T-helper 1 cell treated with Interleukin-12 subunit alpha and Interleukin-12 subunit beta and Interleukin-4 antibody, amounts not matched to agents 30 μg/mL and 1 μg/mL, for 36 hours (primary cell): Measurements from ENCODE around the gene ZDHHC8.

ENCODE experiments used
- H3K27ac Mint-ChIP-seq: one replicate; pipeline ENCODE4 v1.8.0; 2021; ENCODE audit warnings: mild to moderate bottlenecking, mixed read lengths
- H3K27me3 Mint-ChIP-seq: one replicate; pipeline ENCODE4 v1.8.0; 2021; ENCODE audit warnings: low read depth, mixed read lengths
- H3K36me3 Mint-ChIP-seq: one replicate; pipeline ENCODE4 v1.8.0; 2021; ENCODE audit warnings: low read depth, mixed read lengths
- H3K4me1 Mint-ChIP-seq: one replicate; pipeline ENCODE4 v1.8.0; 2021; ENCODE audit warnings: low read depth, mixed read lengths
- H3K4me3 Mint-ChIP-seq: one replicate; pipeline ENCODE4 v1.8.0; 2021; ENCODE audit warnings: mild to moderate bottlenecking, moderate library complexity, mixed read lengths
- H3K9me3 Mint-ChIP-seq: one replicate; pipeline ENCODE4 v1.8.0; 2021; ENCODE audit warnings: mixed read lengths

ZDHHC8 gene

GRCh38 chr22:20183823-20184222 lies 52.2 kb downstream of the ZDHHC8 start:
- no peaks in the 10 kb centered on the region for H3K27me3 Mint-ChIP-seq
- no peak overlapping the region for H3K4me3 Mint-ChIP-seq
- no peaks in the 10 kb centered on the region for H3K4me1 Mint-ChIP-seq
- H3K36me3 Mint-ChIP-seq: no peaks in the 10 kb centered on the region
- no peak overlapping the region for H3K27ac Mint-ChIP-seq
- H3K9me3 Mint-ChIP-seq: no peaks in the 10 kb centered on the region

GRCh38 chr22:20184501-20185165 lies 53.0 kb downstream of the ZDHHC8 start:
- H3K36me3 Mint-ChIP-seq: no peaks in the 10 kb centered on the region
- H3K4me3 Mint-ChIP-seq: no peak overlapping the region
- no peaks in the 10 kb centered on the region for H3K9me3 Mint-ChIP-seq
- no peaks in the 10 kb centered on the region for H3K4me1 Mint-ChIP-seq
- no peak overlapping the region for H3K27ac Mint-ChIP-seq
- H3K27me3 Mint-ChIP-seq: no peaks in the 10 kb centered on the region

GRCh38 chr22:20185750-20186149 lies 54.1 kb downstream of the ZDHHC8 start:
- H3K4me3 Mint-ChIP-seq: no peak overlapping the region
- no peaks in the 10 kb centered on the region for H3K36me3 Mint-ChIP-seq
- H3K9me3 Mint-ChIP-seq: no peaks in the 10 kb centered on the region
- no peaks in the 10 kb centered on the region for H3K27me3 Mint-ChIP-seq
- no peaks in the 10 kb centered on the region for H3K4me1 Mint-ChIP-seq
- H3K27ac Mint-ChIP-seq: no peak overlapping the region

DNA sequence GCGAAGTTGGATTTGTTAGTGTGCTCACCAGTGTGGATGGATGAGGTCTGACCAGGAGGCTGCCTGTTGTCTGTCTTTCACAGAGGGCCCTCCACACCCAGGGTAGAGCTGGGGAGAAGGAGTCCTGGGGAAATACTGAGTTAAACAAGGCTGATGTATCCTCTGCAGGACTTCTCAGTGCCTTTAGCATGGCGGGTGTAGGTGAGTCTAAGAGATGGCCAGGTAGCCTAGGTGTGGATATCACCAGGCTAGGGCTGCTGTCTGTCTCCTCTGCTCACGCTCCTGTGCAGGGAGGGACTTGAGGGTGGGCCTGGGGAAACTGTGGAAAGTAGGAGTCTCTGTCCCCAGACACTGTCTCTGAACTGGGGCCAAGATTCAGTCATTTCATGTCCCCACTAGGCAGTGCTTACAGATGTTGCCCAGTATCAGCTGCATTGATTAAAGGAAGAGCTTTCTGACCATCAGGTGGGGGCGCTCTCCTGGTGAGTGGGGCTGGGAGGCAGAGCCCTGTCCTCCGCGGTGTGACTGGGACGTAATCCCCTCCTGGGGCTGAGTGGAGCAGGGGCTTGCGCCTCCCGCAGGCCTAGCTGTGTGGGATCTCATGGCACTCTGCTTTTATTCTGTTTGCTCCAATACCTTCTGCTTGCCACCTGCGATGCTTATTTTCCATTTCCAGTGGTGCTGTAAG lies 54.7 kb downstream of the ZDHHC8 start:
- Mint-ChIP-seq H3K27ac (no peak overlapping the region), H3K4me3 (no peak overlapping the region), H3K9me3 (no peaks in the 10 kb centered on the region), H3K4me1 (no peaks in the 10 kb centered on the region), H3K27me3 (no peaks in the 10 kb centered on the region), H3K36me3 (no peaks in the 10 kb centered on the region)

DNA sequence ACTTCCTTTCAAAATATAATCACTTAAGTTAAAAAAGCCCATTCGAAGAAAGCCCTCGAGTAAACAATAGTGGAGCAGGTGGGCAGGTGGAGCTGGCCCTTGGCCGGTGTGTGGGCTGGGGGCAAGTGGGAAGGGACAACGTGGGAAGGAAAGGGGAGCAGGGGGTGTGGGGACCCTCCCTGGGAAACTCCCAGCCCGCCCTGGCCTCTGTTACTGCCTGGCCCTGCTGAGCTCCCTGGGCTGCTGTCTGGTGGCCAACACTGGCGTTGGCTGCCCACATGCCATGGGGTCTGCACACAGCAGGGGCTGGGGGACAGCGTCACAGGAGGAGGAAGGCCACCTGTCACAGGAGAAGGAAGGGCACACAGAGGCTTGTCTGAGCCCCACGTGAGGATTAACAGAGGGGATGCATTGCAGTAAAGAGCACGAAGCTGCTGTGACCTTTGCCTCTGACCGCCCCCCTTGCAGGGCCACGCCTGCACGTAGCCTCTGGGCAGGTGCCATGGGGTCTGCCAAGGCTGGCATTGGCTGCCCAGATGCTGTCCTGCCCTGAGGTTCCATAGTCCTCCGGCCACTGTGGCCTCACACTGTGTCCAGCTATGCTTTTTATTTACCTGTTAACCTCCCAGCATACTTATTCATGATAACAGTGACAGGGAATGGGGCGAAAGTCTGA lies 55.4 kb downstream of the ZDHHC8 start:
- H3K4me3 Mint-ChIP-seq: no peak overlapping the region
- no peaks in the 10 kb centered on the region for H3K9me3 Mint-ChIP-seq
- no peaks in the 10 kb centered on the region for H3K27me3 Mint-ChIP-seq
- no peaks in the 10 kb centered on the region for H3K36me3 Mint-ChIP-seq
- H3K27ac Mint-ChIP-seq: no peak overlapping the region
- no peaks in the 10 kb centered on the region for H3K4me1 Mint-ChIP-seq

DNA sequence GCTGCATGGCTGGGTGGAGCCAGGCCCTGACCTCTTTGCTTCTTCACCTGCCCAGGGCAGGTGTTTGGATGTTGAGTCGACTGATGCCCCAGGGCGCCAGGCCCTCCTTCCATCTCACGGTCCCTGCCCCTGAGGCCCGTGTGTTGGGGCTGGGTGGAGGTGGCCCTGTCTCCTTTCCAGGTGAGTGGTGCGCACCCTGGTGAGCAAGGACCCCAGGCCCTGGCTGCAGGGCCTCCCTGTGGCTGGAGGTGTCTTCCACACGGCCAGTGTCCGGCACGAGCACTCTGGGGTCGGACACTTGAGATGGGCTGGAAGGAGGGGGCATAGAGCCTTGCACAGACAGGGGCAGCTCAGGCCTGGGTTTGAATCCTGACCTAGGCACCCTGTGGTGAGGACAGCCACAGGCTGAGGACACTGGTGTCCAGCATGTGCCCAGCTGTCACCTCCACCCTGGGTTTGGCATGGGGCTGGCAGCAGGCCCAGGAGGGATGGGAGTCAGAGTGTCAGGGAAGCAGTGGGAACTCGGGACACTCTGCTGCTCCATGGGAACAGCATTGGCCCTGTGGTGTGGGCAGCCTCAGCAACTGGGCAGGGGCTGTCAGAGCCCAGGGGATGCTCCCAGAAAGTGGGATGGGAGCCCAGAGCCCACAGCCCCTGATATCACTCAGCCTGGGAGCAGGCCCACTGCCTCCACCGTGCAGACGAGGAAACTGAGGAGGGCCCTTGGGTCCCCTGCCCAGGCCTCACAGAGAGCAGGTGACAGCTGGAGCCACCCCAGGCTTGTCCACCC lies 56.4 kb downstream of the ZDHHC8 start:
- Mint-ChIP-seq H3K27ac (no peak overlapping the region), H3K4me1 (no peaks in the 10 kb centered on the region), H3K4me3 (no peak overlapping the region), H3K27me3 (no peaks in the 10 kb centered on the region), H3K36me3 (no peaks in the 10 kb centered on the region), H3K9me3 (no peaks in the 10 kb centered on the region)

DNA sequence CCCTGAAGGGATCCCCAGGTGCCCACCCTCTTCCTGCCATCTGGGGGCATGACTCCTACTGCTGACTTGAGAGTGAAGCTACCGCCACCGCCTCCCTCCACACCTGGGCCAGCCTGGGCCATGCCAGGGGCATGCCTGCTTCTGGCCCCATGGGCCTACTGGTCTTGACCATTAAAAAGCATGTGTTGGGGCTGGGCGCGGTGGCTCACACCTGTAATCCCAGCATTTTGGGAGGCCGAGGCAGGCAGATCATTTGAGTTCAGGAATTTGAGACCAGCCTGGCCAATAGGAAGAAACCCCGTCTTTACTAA lies 56.9 kb downstream of the ZDHHC8 start:
- H3K36me3 Mint-ChIP-seq: no peaks in the 10 kb centered on the region
- H3K9me3 Mint-ChIP-seq: no peaks in the 10 kb centered on the region
- H3K4me1 Mint-ChIP-seq: no peaks in the 10 kb centered on the region
- H3K27ac Mint-ChIP-seq: no peak overlapping the region
- no peak overlapping the region for H3K4me3 Mint-ChIP-seq
- no peaks in the 10 kb centered on the region for H3K27me3 Mint-ChIP-seq

DNA sequence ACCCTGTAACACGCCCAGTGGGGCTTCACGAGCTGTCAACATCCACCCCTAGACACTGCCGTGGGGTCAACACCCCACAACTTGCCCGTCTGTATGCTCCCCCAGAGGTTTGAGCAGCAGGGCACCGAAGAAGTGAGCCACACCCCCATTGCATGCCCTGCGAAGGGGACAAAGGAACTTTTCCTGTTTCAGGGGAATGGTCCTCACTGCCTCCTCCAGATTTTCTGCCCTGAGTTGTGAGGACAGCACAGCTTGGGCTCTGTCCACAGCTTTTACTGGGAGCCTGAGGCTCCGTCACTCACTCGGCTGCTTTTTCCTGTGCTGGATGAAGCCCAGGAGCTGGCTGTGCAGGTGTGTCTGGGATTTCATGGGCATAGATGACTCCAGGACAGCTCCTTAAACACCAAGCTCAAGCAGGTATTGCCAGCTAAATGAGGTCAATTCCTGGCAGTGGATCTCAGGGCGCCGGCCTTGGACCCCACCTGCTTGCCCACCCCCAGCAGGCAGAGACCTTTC lies 59.5 kb downstream of the ZDHHC8 start:
- Mint-ChIP-seq H3K27ac (no peak overlapping the region), H3K36me3 (no peaks in the 10 kb centered on the region), H3K4me3 (no peak overlapping the region), H3K27me3 (no peaks in the 10 kb centered on the region), H3K9me3 (no peaks in the 10 kb centered on the region), H3K4me1 (no peaks in the 10 kb centered on the region)

DNA sequence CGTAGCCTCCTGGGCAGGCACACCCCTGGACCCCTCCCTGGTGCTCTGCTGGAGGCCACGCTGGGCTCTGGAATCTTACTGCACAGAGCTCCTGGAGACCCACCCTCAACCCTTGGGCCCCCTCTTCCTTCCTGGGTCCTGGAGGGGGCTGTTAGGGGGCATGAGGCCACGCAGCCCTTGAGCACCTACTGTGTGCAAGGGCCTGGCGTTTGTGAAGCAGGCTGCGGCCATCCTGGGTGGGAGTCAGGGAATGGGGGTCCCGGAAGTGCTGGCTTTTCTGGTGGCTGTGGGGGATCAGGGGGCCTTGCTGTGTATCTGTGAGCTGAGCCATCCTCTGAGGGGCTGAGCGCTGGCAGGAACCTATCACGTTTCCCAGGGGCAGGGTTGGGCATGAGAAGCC lies 60.2 kb downstream of the ZDHHC8 start:
- Mint-ChIP-seq H3K36me3 (no peaks in the 10 kb centered on the region), H3K9me3 (no peaks in the 10 kb centered on the region), H3K27me3 (no peaks in the 10 kb centered on the region), H3K4me3 (no peak overlapping the region), H3K27ac (no peak overlapping the region), H3K4me1 (no peaks in the 10 kb centered on the region)

DNA sequence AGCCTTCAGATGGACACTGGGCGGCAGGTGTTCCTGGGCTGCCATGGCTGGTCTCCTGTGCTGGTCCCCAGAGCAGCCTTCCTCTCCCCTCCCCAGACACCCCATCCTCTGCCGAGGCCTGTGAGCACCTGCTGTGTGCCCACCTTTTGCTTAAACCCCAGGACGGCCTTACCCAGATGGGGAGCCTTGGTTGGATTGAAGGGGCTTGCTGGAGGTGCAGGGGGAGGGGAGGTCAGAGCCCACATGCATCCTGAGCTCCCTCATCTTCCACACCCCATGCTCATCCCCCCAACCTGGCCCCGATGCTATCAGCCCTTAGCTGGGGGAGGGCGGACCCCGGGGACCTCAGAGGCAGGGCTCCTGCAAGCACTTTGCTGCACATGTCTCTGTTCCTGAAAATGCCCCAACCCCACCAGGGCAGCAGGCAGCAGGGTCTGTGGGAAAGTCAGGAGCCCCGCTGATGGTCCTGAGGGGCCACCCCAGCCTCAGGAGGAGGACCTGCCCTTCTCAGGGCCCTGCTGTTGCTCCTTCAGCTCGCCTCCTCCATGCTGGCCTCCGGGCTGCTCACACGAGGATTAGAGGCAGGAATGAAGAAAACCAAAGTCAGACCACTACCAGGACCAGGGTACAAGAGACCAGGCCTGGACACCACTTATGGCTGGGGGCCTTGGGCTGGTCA lies 60.8 kb downstream of the ZDHHC8 start:
- Mint-ChIP-seq H3K27ac (no peak overlapping the region), H3K4me3 (no peak overlapping the region), H3K27me3 (no peaks in the 10 kb centered on the region), H3K36me3 (no peaks in the 10 kb centered on the region), H3K9me3 (no peaks in the 10 kb centered on the region), H3K4me1 (no peaks in the 10 kb centered on the region)

DNA sequence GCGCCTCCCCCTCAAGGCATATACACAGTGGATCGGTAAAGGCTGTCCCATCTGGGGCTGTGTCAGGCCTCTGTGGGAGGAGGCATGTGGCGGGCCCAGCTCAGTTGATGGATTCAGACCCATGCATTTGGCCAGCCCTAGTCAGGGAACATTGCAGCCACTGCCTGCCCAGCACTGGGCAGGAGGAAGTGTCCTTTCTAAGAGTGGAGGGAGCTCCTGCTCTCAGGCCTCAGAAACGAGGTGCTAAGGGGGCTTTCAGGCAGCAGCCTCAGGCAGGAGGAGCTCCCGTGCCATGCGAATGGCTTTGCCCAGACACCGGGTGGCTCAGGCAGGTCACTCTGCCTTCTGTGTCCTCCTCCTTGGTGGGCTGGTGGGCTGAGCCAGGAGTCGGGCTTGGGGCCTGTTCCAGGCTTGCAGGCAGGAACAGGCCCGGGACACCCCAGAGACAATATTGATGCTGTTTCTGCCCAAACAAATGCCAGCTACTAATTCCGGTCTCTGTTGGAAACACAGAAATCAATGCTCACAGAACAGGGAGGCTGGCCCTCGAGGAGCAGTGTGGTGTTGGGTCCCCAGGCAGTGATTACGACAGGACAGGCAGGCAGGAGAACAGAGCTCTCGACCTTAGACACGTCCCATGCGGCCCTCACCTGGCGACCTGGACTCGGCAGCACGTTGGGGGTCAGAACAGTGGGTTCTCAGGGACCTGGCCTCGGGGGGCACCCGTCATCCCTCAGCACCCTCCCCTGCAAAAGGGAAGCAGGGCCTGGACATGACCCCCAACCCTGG lies 61.6 kb downstream of the ZDHHC8 start:
- no peak overlapping the region for H3K27ac Mint-ChIP-seq
- H3K4me3 Mint-ChIP-seq: no peak overlapping the region
- H3K36me3 Mint-ChIP-seq: no peaks in the 10 kb centered on the region
- no peaks in the 10 kb centered on the region for H3K9me3 Mint-ChIP-seq
- H3K27me3 Mint-ChIP-seq: no peaks in the 10 kb centered on the region
- H3K4me1 Mint-ChIP-seq: no peaks in the 10 kb centered on the region

DNA sequence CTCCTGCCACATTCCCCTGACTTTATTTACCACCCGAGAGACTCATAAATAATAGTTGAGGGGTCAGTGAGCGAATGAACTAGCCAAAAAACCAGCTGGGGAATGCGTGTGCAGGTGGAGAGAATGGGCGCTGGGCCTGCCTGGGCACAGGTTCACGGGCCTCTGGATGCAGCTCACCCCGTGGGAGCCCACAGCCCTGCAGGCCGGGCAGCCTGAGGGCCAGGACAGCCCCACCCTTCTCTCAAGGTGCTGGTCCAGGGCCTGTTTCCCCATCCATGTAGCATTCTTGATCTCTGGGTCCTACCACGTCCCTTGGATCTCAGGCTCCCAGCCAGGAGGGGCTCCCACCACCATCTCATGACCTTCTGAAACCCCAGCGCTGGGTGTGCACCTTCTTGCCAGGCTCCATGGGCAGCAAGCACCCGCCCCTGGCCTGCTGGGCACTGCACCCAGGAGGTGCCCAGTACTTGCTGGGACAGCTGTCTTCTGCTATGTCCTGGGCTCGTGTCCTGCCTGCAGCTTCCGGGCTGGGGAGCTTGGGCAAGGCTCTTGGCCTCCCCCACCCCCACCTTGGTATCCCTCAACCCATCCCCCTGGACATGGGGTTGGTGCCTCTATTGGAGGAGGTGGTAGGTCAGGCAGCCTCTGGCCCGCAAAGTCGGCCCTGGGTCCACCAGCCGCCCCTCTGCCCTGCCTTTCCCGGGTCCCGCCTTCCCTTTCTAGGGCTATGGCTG lies 62.3 kb downstream of the ZDHHC8 start:
- Mint-ChIP-seq H3K4me1 (no peaks in the 10 kb centered on the region), H3K9me3 (no peaks in the 10 kb centered on the region), H3K27ac (no peak overlapping the region), H3K36me3 (no peaks in the 10 kb centered on the region), H3K4me3 (no peak overlapping the region), H3K27me3 (no peaks in the 10 kb centered on the region)
